ENCODE data around the gene ERBB2. TPM values are rescaled to one million over a fixed set of nuclear protein-coding genes. Genes with fewer than 3 reads are reported as not detected.

Gene ERBB2
- total and polyA plus RNA-seq, 2 of the 8 experiments (the other 6 are each of a cell fraction or from before 2014, with no cell fraction given) = 183 to 394 TPM

- no peak overlapping the region for H4K5ac ChIP-seq (ENCODE audit: insufficient read length, low read depth, low read length)
- no peak overlapping the region for H2BK120ac ChIP-seq (replicated peaks; ENCODE audit: low read depth, low read length)
- H2BK12ac ChIP-seq (ENCODE audit: low read depth, low read length) = no peak overlapping the region
- H3K27ac ChIP-seq (ENCODE audit: low read depth, low read length) = no peak overlapping the region
- peaks cover 10% of the 10 kb centered on the region; the same call in 1 of the 2 replicates for H3K23me2 ChIP-seq (ENCODE audit: low read depth, low read length)
- H3K4me3 ChIP-seq (ENCODE audit: extremely low read depth in 1 of 4, insufficient read depth in 2 of 4, low read depth in 3 of 4, low read length in 4 of 4) = no peak overlapping the region
- 78% methylated on average over 5 of the region's 5 CpGs; no CpG with 5 or more reads in 1 of the 2 experiments for WGBS, 2 experiments (ENCODE audit: extremely low coverage in 1 of 2, insufficient coverage in 1 of 2, insufficient read length in 1 of 2, insufficient replicate concordance in 2 of 2, low coverage in 1 of 2, low lambda C conversion rate in 2 of 2, missing lambda C conversion rate in 1 of 2)
- no peaks in the 10 kb centered on the region for H3K79me1 ChIP-seq (ENCODE audit: low read depth, low read length)
- no peak overlapping the region for H4K8ac ChIP-seq (ENCODE audit: extremely low read depth, insufficient read depth, low read length)
- no peak overlapping the region for H3K4ac ChIP-seq (replicated peaks; ENCODE audit: insufficient read length, low read depth, low read length)
- no peak overlapping the region for H3K4me2 ChIP-seq (ENCODE audit: insufficient read depth in 1 of 2, low read depth in 2 of 2, low read length in 2 of 2)
- H3K27me3 ChIP-seq (replicated peaks in 1 of 4; ENCODE audit: control insufficient read depth in 3 of 4, extremely low read depth in 1 of 4, insufficient read depth in 3 of 4, low read length in 3 of 4) = peaks cover 0 to 3% (median 2%) of the 10 kb centered on the region in 4 experiments; a peak in 2 of 7 replicates
- H4K20me1 ChIP-seq (replicated peaks in 1 of 2; ENCODE audit: control insufficient read depth in 1 of 2, insufficient read depth in 2 of 2, low read length in 2 of 2) = no peaks in the 10 kb centered on the region
- no peak overlapping the region for H2AFZ ChIP-seq (ENCODE audit: low read length)
- DNase-seq (ENCODE audit: low read depth in 1 of 2, low spot score in 2 of 2) (no peak), FAIRE-seq (no peak)
- H3K23ac ChIP-seq (ENCODE audit: insufficient read length) = no peak overlapping the region
- POLR2A ChIA-PET (ENCODE audit: partially characterized antibody) = interaction anchor here (1.1 to 8.1 kb wide), 4 partner anchors 9 to 37 kb away, joined by 3 to 54 read pairs (median 11); partner anchors contain the start of gene MIEN1
- H4K91ac ChIP-seq (replicated peaks; ENCODE audit: insufficient read length, low read length) = no peak overlapping the region
- peak overlapping the region; percentile 73; the same call in 1 of the 2 replicates for H2BK5ac ChIP-seq (ENCODE audit: low read depth, low read length)
- peaks cover 9 to 25% (median 18%) of the 10 kb centered on the region in 4 experiments for H3K4me1 ChIP-seq (replicated peaks in 1 of 4; ENCODE audit: control insufficient read depth in 3 of 4, insufficient read depth in 4 of 4, low read length in 3 of 4)
- CTCF ChIA-PET (ENCODE audit: partially characterized antibody) = interaction anchor here (0.7 to 8.2 kb wide), 10 partner anchors 8 to 129 kb away, joined by 3 to 102 read pairs (median 3); partner anchors contain the start of gene MIEN1
- H3K79me2 ChIP-seq (ENCODE audit: control insufficient read depth in 1 of 2, insufficient read depth in 2 of 2, low read length in 2 of 2) = no peaks in the 10 kb centered on the region
- no peak overlapping the region for H3K56ac ChIP-seq (replicated peaks; ENCODE audit: insufficient read length, low read depth, low read length)
- H3K18ac ChIP-seq (ENCODE audit: extremely low read depth, low read length) = no peak overlapping the region
- 0 out of 2 replicates have a peak overlapping the region, but pooled peaks have one; percentile 37 for H2BK15ac ChIP-seq (ENCODE audit: low read length)
- no peaks in the 10 kb centered on the region for H3K9me3 ChIP-seq (ENCODE audit: insufficient read depth in 2 of 2, low read depth in 1 of 2, low read length in 1 of 2)
- no peak overlapping the region for H2AK5ac ChIP-seq (ENCODE audit: low read depth, low read length)
- H2BK20ac ChIP-seq (ENCODE audit: low read length) = peak overlapping the region; percentile 73; the same call in 1 of the 2 replicates
- no peak overlapping the region for H3K14ac ChIP-seq (ENCODE audit: insufficient read length)
- no peak overlapping the region for H3K9ac ChIP-seq (replicated peaks in 1 of 4; ENCODE audit: extremely low read depth in 1 of 4, low read depth in 3 of 4, low read length in 3 of 4)
- peaks cover 0 to 7% (median 3%) of the 10 kb centered on the region in 4 experiments; a peak in 4 of 8 replicates for H3K36me3 ChIP-seq (ENCODE audit: control insufficient read depth in 2 of 4, insufficient read depth in 4 of 4, low read length in 3 of 4)
- peak; percentile 93 for TF ChIP-seq KDM1A (IDR thresholded peaks at IDR 0.05; ENCODE audit: borderline replicate concordance, low read length)
- TF ChIP-seq RXRA (IDR thresholded peaks at IDR 0.05; ENCODE audit: insufficient read depth, low read depth, low read length) = no peak
- TF ChIP-seq CEBPB (IDR thresholded peaks at IDR 0.05; ENCODE audit: low read depth, low read length) = no peak
- TF ChIP-seq EGR1 (IDR thresholded peaks at IDR 0.05; ENCODE audit: borderline replicate concordance, low read depth, low read length) = no peak
- TF ChIP-seq TCF12 (IDR thresholded peaks at IDR 0.05; ENCODE audit: low read depth, low read length) = no peak
- TF ChIP-seq POLR2AphosphoS5 (IDR thresholded peaks at IDR 0.05; ENCODE audit: low read depth, low read length) = no peak
- no peak for TF ChIP-seq SP1 (IDR thresholded peaks at IDR 0.05; ENCODE audit: low read depth, low read length)
- TF ChIP-seq USF2 (IDR thresholded peaks at IDR 0.05; ENCODE audit: low read length) = no peak
- no peak for TF ChIP-seq POLR2A (IDR thresholded peaks at IDR 0.05; ENCODE audit: control extremely low read depth in 1 of 2, low read depth in 2 of 2, low read length in 2 of 2)
- TF ChIP-seq CHD2 (IDR thresholded peaks at IDR 0.05; ENCODE audit: low read length) = no peak
- TF ChIP-seq YY1 (IDR thresholded peaks at IDR 0.05; ENCODE audit: low read depth, low read length) = no peak
- TF ChIP-seq JUND (IDR thresholded peaks at IDR 0.05; ENCODE audit: low read length) = no peak
- peak in 1 of 2 experiments; percentile 84; a peak in 2 of 4 replicates for TF ChIP-seq HDAC2 (IDR thresholded peaks at IDR 0.05; ENCODE audit: borderline replicate concordance in 1 of 2, low read depth in 2 of 2, low read length in 2 of 2)
Measured at GRCh38 chr17:39751016-39751543, 51.2 kb downstream of the ERBB2 start.
